ENCODE results near the gene OR5C1.

The OR5C1 gene

DNA sequence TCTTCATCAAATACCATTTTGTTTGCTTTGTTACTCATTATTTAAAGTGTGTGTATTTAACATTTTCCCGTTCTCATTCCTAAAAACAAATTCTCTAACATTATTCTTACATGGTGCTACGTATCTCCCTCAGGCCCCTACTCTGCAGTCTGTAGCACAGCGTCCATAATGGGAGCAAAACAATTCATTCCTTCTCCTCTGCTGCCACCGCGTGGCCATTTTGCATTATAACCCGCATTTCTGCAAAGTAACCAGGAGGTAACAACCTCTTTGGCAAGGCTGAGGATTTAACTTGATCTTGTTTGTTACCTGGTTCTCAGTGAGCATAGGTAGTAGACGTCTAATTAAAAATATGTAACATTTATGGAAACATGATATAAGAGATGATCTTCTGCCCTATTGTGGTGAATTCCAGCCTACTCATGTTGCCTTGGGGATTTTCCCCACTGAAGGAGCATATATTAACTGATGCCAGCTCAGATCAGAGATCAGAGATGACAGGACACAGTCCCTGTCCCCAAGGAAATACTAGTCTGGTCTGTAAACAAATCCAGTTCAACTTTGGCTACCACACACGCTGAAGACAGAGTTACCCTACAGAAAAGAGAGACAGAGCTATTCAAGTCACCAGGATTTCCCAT, 21.7 kb downstream of the OR5C1 start:
- H3K4me3 ChIP-seq (ENCODE audit: low read depth in 1 of 2, low read length in 2 of 2): no peak overlapping the region
- no peaks in the 10 kb centered on the region for H3K36me3 ChIP-seq (ENCODE audit: control insufficient read depth in 1 of 2, insufficient read depth in 2 of 2, low read length in 2 of 2)
- peaks cover 3 to 6% of the 10 kb centered on the region in 2 donors for H3K4me1 ChIP-seq (ENCODE audit: control insufficient read depth in 1 of 2, insufficient read depth in 2 of 2, low read length in 2 of 2)
- H3K9ac ChIP-seq (ENCODE audit: low read depth in 1 of 2, low read length in 2 of 2): no peak overlapping the region
- no peak overlapping the region for H3K27ac ChIP-seq (ENCODE audit: low read depth, low read length)
- H3K27me3 ChIP-seq (ENCODE audit: control insufficient read depth in 1 of 2, insufficient read depth in 2 of 2, low read length in 2 of 2): no peaks in the 10 kb centered on the region
- no peaks in the 10 kb centered on the region for H3K9me3 ChIP-seq (ENCODE audit: control insufficient read depth in 1 of 2, low read length in 2 of 2)

DNA sequence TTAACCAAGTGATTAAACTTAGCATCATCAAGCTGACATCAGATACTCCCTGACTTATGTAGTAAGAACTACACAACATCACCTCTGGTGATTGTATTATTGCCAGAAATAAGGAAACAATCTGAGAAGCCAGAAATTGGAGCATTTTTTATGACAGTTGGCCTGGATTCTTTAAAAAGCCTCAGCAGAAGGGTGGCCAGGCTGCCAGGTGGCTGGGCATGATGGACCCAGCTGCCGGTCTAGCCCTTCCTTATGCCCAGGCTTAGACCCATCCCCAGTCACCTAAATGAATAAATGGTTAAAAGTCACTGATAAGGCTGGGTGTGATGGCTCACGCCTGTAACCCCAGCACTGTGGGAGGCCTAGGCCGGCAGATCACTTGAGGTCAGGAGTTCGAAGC, 24.0 kb downstream of the OR5C1 start:
- no peak overlapping the region for H3K27ac ChIP-seq (ENCODE audit: low read depth, low read length)
- H3K36me3 ChIP-seq (ENCODE audit: control insufficient read depth in 1 of 2, insufficient read depth in 2 of 2, low read length in 2 of 2): peaks cover 0 to 3% of the 10 kb centered on the region in 2 donors
- no peak overlapping the region for H3K9ac ChIP-seq (ENCODE audit: low read depth in 1 of 2, low read length in 2 of 2)
- no peak overlapping the region for H3K4me3 ChIP-seq (ENCODE audit: low read depth in 1 of 2, low read length in 2 of 2)
- no peaks in the 10 kb centered on the region for H3K9me3 ChIP-seq (ENCODE audit: control insufficient read depth in 1 of 2, low read length in 2 of 2)
- H3K4me1 ChIP-seq (ENCODE audit: control insufficient read depth in 1 of 2, insufficient read depth in 2 of 2, low read length in 2 of 2): peaks cover 3 to 6% of the 10 kb centered on the region in 2 donors
- H3K27me3 ChIP-seq (ENCODE audit: control insufficient read depth in 1 of 2, insufficient read depth in 2 of 2, low read length in 2 of 2): no peaks in the 10 kb centered on the region

DNA sequence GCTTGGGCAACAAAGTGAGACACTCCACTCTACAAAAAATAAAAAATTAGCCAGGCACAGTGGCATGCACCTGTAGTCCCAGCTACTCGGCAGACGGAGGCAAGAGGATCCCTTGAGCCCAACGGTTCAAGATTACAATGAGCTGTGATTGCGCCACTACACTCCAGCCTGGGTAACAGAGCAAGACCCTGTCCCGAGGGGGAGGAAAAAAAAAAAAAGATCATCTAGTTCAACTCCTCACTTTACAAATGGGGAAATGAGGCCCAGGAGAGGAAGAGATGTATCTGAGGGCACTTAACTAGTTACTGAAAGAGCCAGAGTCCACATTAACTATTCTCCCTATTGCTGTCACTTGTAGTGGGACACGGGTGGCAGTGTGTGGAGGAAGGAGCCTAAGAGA, 25.8 kb downstream of the OR5C1 start:
- H3K36me3 ChIP-seq (ENCODE audit: control insufficient read depth in 1 of 2, insufficient read depth in 2 of 2, low read length in 2 of 2): peaks cover under 1 to 11% of the 10 kb centered on the region in 2 donors
- no peaks in the 10 kb centered on the region for H3K27me3 ChIP-seq (ENCODE audit: control insufficient read depth in 1 of 2, insufficient read depth in 2 of 2, low read length in 2 of 2)

DNA sequence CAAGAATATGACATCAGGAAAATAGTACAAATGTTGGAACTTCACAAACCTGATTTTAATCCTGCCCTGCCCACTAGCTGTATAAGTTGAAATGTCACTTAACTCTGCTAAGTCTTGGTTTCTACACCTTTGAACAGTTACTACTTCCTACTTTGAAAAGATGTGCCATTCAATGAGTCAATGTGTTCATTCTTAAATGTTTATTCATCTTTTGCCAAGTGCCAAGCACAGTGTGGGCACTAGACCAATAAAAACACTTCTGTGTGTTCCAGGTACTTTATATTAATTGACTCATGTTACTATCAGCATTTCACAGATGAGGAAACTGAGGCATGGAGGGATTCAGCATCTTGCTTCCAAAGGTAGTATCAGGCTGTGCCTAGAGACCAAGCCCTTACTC, 26.8 kb downstream of the OR5C1 start:
- H3K27me3 ChIP-seq (ENCODE audit: control insufficient read depth in 1 of 2, insufficient read depth in 2 of 2, low read length in 2 of 2): no peaks in the 10 kb centered on the region
- H3K9me3 ChIP-seq (ENCODE audit: control insufficient read depth in 1 of 2, low read length in 2 of 2): no peaks in the 10 kb centered on the region
- H3K9ac ChIP-seq (ENCODE audit: low read depth in 1 of 2, low read length in 2 of 2): no peak overlapping the region
- no peak overlapping the region for H3K4me3 ChIP-seq (ENCODE audit: low read depth in 1 of 2, low read length in 2 of 2)
- peaks cover 7 to 21% of the 10 kb centered on the region in 2 donors for H3K36me3 ChIP-seq (ENCODE audit: control insufficient read depth in 1 of 2, insufficient read depth in 2 of 2, low read length in 2 of 2)
- no peak overlapping the region for H3K27ac ChIP-seq (ENCODE audit: low read depth, low read length)
- peaks cover 4 to 8% of the 10 kb centered on the region in 2 donors for H3K4me1 ChIP-seq (ENCODE audit: control insufficient read depth in 1 of 2, insufficient read depth in 2 of 2, low read length in 2 of 2)

More for the DNA sequence above, 25.8 kb downstream of the OR5C1 start:
- Histone ChIP-seq H3K27ac (ENCODE audit: low read depth, low read length) (no peak overlapping the region), H3K4me3 (ENCODE audit: low read depth in 1 of 2, low read length in 2 of 2) (no peak overlapping the region), H3K9ac (ENCODE audit: low read depth in 1 of 2, low read length in 2 of 2) (no peak overlapping the region), H3K4me1 (ENCODE audit: control insufficient read depth in 1 of 2, insufficient read depth in 2 of 2, low read length in 2 of 2) (peaks cover 3 to 6% of the 10 kb centered on the region in 2 donors), H3K9me3 (ENCODE audit: control insufficient read depth in 1 of 2, low read length in 2 of 2) (no peaks in the 10 kb centered on the region)

DNA sequence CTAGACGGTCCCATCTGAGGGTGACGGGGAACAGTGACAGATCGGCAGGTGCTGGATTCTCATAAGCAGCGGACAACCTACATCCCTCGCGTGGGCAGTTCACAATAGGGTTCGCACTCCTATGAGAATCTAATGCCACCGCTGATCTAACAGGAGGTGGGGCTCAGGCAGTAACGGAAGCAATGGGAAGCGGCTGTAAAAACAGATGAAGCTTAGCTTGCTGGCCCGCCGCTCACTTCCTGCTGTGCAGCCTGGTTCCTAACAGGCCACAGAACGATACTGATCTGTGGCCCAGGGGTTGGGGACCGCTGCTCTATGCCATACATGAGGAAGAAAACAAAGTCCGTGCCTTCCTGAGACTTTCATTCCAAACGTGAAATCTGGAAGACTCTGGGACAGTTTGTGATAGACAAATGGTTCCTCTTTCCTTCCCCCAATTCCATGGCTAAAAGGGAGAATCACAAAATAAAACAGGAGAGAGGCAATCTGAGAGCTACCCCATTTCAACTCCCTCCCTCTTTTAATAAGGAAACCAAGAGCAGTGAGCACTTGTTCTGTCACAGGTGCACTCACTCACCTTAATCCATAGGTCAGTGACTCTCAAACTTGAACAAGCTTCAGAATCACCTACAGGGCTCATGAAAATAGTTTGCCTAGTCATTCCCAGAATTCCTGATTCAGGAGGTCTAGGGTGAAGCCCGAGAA, 27.6 kb downstream of the OR5C1 start:
- H3K36me3 ChIP-seq (ENCODE audit: control insufficient read depth in 1 of 2, insufficient read depth in 2 of 2, low read length in 2 of 2): peaks cover 7 to 24% of the 10 kb centered on the region in 2 donors
- peaks cover 4 to 8% of the 10 kb centered on the region in 2 donors for H3K4me1 ChIP-seq (ENCODE audit: control insufficient read depth in 1 of 2, insufficient read depth in 2 of 2, low read length in 2 of 2)
- no peaks in the 10 kb centered on the region for H3K27me3 ChIP-seq (ENCODE audit: control insufficient read depth in 1 of 2, insufficient read depth in 2 of 2, low read length in 2 of 2)
- no peak overlapping the region for H3K9ac ChIP-seq (ENCODE audit: low read depth in 1 of 2, low read length in 2 of 2)
- H3K27ac ChIP-seq (ENCODE audit: low read depth, low read length): no peak overlapping the region
- peak overlapping the region in 1 of 2 donors; percentile 5 for H3K4me3 ChIP-seq (ENCODE audit: low read depth in 1 of 2, low read length in 2 of 2)
- H3K9me3 ChIP-seq (ENCODE audit: control insufficient read depth in 1 of 2, low read length in 2 of 2): no peaks in the 10 kb centered on the region

- H3K9ac ChIP-seq (ENCODE audit: low read depth in 1 of 2, low read length in 2 of 2): no peak overlapping the region
- H3K9me3 ChIP-seq (ENCODE audit: control insufficient read depth in 1 of 2, low read length in 2 of 2): no peaks in the 10 kb centered on the region
- no peaks in the 10 kb centered on the region for H3K27me3 ChIP-seq (ENCODE audit: control insufficient read depth in 1 of 2, insufficient read depth in 2 of 2, low read length in 2 of 2)
- peaks cover 8 to 9% of the 10 kb centered on the region in 2 donors for H3K4me1 ChIP-seq (ENCODE audit: control insufficient read depth in 1 of 2, insufficient read depth in 2 of 2, low read length in 2 of 2)
- H3K27ac ChIP-seq (ENCODE audit: low read depth, low read length): no peak overlapping the region
- H3K4me3 ChIP-seq (ENCODE audit: low read depth in 1 of 2, low read length in 2 of 2): no peak overlapping the region
- H3K36me3 ChIP-seq (ENCODE audit: control insufficient read depth in 1 of 2, insufficient read depth in 2 of 2, low read length in 2 of 2): peaks cover 22 to 52% of the 10 kb centered on the region in 2 donors
These were observed 30.6 kb downstream of the OR5C1 start for GRCh38 chr9:122819326-122819725.

- Histone ChIP-seq H3K27me3 (ENCODE audit: control insufficient read depth in 1 of 2, insufficient read depth in 2 of 2, low read length in 2 of 2) (no peaks in the 10 kb centered on the region), H3K36me3 (ENCODE audit: control insufficient read depth in 1 of 2, insufficient read depth in 2 of 2, low read length in 2 of 2) (peaks cover 22 to 53% of the 10 kb centered on the region in 2 donors), H3K9ac (ENCODE audit: low read depth in 1 of 2, low read length in 2 of 2) (no peak overlapping the region), H3K4me3 (ENCODE audit: low read depth in 1 of 2, low read length in 2 of 2) (no peak overlapping the region), H3K27ac (ENCODE audit: low read depth, low read length) (no peak overlapping the region), H3K9me3 (ENCODE audit: control insufficient read depth in 1 of 2, low read length in 2 of 2) (no peaks in the 10 kb centered on the region), H3K4me1 (ENCODE audit: control insufficient read depth in 1 of 2, insufficient read depth in 2 of 2, low read length in 2 of 2) (peaks cover 8 to 9% of the 10 kb centered on the region in 2 donors)
These were observed 31.2 kb downstream of the OR5C1 start for GRCh38 chr9:122819791-122820489.

DNA sequence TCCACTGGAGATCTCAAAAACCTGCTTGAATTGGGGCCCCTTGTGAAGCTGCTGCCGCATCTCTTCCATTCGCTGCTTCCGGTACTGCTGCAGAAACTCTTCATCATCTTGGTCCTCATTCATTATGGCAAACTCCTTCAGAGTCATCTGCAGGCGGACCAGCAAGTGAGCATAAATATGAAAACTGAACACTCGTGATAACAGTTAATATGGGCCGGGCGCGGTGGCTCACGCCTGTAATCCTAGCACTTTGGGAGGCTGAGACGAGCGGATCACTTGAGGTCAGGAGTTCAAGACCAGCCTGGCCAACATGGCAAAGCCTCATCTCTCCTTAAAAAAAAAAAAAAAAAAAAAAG, 31.7 kb downstream of the OR5C1 start:
- H3K4me3 ChIP-seq (ENCODE audit: low read depth in 1 of 2, low read length in 2 of 2): no peak overlapping the region
- peaks cover 8 to 9% of the 10 kb centered on the region in 2 donors for H3K4me1 ChIP-seq (ENCODE audit: control insufficient read depth in 1 of 2, insufficient read depth in 2 of 2, low read length in 2 of 2)
- H3K9me3 ChIP-seq (ENCODE audit: control insufficient read depth in 1 of 2, low read length in 2 of 2): no peaks in the 10 kb centered on the region
- H3K27me3 ChIP-seq (ENCODE audit: control insufficient read depth in 1 of 2, insufficient read depth in 2 of 2, low read length in 2 of 2): no peaks in the 10 kb centered on the region
- peaks cover 22 to 53% of the 10 kb centered on the region in 2 donors for H3K36me3 ChIP-seq (ENCODE audit: control insufficient read depth in 1 of 2, insufficient read depth in 2 of 2, low read length in 2 of 2)
- H3K27ac ChIP-seq (ENCODE audit: low read depth, low read length): no peak overlapping the region
- no peak overlapping the region for H3K9ac ChIP-seq (ENCODE audit: low read depth in 1 of 2, low read length in 2 of 2)

GRCh38 chr9:122821278-122821943, 32.7 kb downstream of the OR5C1 start:
- H3K27me3 ChIP-seq (ENCODE audit: control insufficient read depth in 1 of 2, insufficient read depth in 2 of 2, low read length in 2 of 2): no peaks in the 10 kb centered on the region

DNA sequence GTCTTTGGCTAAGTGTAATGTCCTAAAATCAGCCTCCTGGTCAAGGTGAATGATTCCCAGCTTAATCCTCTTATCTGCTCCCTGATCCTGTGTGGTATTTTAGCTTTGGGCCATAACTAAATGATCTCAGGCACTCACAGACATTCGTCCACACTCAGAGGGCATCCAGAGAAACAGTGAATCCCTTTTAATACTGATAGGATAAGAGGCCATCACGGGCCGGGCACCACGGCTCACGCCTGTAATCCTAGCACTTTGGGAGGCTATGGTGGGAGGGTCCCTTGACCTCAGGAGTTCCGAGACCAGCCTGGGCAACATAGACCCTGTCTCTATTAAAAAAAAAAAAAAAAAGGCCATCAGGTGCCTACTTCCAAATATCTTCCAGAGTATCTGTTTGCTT, 33.3 kb downstream of the OR5C1 start:
- H3K27me3 ChIP-seq (ENCODE audit: control insufficient read depth in 1 of 2, insufficient read depth in 2 of 2, low read length in 2 of 2): no peaks in the 10 kb centered on the region
- H3K27ac ChIP-seq (ENCODE audit: low read depth, low read length): no peak overlapping the region
- no peaks in the 10 kb centered on the region for H3K9me3 ChIP-seq (ENCODE audit: control insufficient read depth in 1 of 2, low read length in 2 of 2)
- no peak overlapping the region for H3K4me3 ChIP-seq (ENCODE audit: low read depth in 1 of 2, low read length in 2 of 2)
- peaks cover 22 to 53% of the 10 kb centered on the region in 2 donors for H3K36me3 ChIP-seq (ENCODE audit: control insufficient read depth in 1 of 2, insufficient read depth in 2 of 2, low read length in 2 of 2)
- peaks cover 15 to 18% of the 10 kb centered on the region in 2 donors for H3K4me1 ChIP-seq (ENCODE audit: control insufficient read depth in 1 of 2, insufficient read depth in 2 of 2, low read length in 2 of 2)
- no peak overlapping the region for H3K9ac ChIP-seq (ENCODE audit: low read depth in 1 of 2, low read length in 2 of 2)

More at GRCh38 chr9:122821278-122821943, 32.7 kb downstream of the OR5C1 start:
- Histone ChIP-seq H3K36me3 (ENCODE audit: control insufficient read depth in 1 of 2, insufficient read depth in 2 of 2, low read length in 2 of 2) (peaks cover 22 to 53% of the 10 kb centered on the region in 2 donors), H3K4me1 (ENCODE audit: control insufficient read depth in 1 of 2, insufficient read depth in 2 of 2, low read length in 2 of 2) (peaks cover 9 to 11% of the 10 kb centered on the region in 2 donors), H3K9me3 (ENCODE audit: control insufficient read depth in 1 of 2, low read length in 2 of 2) (no peaks in the 10 kb centered on the region), H3K4me3 (ENCODE audit: low read depth in 1 of 2, low read length in 2 of 2) (no peak overlapping the region), H3K27ac (ENCODE audit: low read depth, low read length) (no peak overlapping the region), H3K9ac (ENCODE audit: low read depth in 1 of 2, low read length in 2 of 2) (no peak overlapping the region)
